Brain pericyte (primary cell): ENCODE results near the gene GRAP2.
"Not testable (repeated sequence)": the region's sequence is repeated elsewhere in the genome, so short reads cannot be mapped to it uniquely, and the experiment has no call there.

Experiments
- DNase-seq: peaks from one replicate; pipeline ENCODE4 v3.0.0-alpha.2; 2012; ENCODE audit warnings: low read depth, low spot score

The GRAP2 gene

DNA sequence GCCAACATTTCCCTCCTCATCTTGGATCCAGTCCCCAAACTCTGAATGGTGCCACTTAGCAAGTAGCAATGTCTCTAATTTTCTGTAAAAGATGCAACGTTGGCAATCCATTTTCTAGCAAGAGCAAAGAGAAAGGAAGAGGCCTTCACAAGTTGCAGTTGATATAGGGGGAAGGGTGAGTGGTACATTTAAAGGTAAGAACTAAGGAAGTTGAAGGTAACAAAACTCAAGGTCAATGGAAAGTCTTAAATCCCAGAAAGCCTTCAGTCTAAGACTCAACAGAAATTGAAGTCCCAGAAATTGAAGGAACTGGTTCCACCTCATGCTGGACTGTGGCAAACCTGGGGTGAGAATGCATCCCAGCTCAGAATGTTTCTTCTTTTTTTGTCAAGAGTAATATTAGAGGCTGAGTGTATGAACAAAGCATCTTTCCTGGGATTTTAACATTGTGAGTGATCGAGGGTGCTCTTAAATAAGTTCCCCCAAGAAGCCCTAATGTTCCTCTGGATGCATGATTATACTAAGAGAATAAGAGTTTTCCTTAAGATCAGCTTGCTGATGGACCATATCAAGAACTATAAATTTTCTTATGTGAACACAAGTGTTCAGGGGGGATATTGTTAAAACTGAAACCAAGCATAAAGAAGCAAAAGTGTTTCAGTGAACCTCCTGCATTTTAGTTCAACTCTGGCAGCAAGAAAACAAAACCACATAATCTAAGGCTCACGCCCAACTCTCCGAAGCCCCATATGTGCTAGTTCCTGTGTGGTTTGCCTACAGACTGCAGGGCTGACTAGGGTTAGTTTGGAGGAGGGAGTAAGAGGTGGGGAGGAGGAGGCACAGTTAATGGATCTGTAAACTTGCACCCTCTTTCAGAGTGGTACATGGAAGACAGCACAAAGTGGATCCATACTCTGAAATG is at the start of gene GRAP2:
GRAP2 (plus strand) TSS at position 779 of the 922 bp plus-strand sequence. CDS start 46,023 bp downstream, outside the sequence.
- DNase-seq, result no peak

DNA sequence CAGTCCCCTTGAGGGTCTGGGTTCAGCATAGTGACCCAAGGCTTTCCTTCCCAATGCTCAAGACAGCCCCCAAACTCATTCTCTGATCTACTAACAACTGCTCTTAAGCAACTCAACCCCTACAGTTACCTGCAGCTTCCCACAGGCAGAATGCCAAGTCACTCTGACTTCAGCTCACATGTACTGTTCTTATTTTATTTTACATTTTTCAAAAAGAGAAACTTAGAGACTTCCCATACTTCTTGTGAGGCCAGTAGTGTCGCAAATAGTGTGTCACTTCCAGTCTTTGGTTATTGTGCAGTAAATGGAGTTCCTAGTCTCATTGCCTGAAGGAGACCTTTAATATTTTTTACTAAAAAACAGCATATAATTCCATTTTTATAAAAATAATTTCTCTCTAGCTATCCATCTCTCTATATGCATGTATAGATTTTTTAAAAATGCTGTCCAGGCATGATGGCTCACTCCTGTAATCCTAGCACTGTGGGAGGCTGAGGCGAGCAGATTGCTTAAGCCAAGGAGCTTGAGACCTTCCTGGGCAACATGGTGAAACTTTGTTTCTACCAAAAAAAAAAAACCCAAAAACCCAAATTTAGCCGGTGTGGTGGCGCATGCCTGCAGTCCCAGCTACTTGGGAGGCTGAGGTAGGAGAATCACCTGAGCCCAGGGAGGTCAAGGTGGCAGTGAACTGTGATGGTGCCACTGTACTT is 49.1 kb upstream of the GRAP2 start:
- no peak for DNase-seq

DNA sequence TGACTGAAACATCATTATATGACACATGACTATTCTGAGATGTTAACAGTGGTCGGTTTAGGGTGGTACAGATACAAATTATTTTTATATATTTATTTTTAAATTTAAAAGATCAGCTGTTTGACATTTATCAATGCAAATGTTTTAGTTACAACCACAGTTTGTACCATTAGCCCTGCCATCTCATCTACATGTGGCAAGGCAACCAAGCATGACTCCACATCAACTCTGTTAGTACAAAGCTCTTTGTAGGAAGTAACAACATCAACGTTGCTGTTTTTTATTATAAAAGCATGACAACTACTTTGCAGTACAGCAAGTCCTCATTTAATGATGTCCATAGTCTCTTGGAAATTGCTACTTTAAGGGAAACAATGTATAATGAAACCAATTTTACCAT is 48.1 kb upstream of the GRAP2 start:
- DNase-seq, result no peak

DNA sequence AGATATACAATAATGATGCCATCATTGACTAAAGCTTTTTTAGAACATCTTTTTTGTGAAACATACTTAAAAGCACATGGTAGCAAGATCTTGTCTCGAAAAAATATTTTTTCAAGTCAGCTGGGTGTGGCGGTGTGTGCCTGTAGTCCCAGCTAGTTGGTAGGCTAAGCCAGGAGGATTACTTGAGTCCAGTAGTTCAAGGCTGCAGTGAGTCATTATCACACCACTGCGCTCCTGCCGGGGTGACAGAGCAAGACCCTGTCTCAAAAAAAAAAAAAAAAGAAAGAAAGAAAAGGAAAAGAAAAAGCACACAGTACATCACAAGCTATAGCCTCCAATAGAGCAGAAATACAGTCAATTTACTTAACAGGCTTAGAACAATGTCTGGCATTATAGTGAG is 44.3 kb upstream of the GRAP2 start:
- no peak for DNase-seq

DNA sequence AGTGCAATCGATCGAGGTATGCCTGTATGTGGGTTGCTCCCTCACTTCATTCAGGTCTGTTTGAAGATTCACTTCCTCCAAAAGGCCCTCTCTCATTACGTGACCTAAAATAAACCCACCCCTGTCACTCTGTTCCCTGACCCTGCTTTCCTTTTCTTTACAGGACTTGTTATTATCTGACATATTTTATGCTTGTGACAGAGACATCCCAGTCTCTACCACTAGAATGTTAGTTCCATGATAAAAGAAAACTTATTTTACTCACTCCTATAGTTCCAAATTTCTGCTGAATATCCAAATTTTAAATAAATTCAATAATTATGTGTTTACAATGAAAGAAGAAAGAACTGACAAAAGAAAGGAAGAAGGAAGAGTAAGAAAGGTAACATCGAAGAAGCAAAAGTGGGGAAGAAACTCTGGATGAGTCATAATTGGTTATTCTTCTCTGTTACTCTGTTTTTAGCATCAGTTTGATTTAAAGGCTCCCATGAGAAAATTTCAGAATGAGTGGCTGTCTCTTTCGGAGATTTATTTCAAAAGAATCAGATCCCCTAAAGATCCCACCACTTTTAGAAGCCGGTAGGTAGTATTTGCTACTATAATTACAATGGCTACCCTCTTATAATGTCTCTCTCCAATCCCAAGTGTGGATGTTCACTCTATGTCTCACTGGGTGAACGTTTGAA is 40.8 kb upstream of the GRAP2 start:
- DNase-seq, result no peak

DNA sequence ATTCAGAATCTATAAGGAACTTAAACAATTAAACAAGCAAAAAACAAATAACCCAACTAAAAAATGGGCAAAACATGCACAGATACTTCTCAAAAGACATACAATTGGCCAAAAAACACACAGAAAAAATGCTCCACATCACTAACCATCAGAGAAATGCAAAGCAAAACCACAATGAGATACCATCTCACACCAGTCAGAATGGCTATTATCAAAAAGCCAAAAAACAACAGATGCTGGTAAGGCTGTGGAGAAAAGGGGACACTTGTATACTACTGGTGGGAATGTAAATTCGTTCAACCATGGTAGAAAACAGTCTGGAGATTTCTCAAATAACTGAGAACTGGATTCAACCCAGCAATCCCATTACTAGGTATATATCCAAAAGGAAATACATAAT is 32.1 kb upstream of the GRAP2 start:
- no peak for DNase-seq

DNA sequence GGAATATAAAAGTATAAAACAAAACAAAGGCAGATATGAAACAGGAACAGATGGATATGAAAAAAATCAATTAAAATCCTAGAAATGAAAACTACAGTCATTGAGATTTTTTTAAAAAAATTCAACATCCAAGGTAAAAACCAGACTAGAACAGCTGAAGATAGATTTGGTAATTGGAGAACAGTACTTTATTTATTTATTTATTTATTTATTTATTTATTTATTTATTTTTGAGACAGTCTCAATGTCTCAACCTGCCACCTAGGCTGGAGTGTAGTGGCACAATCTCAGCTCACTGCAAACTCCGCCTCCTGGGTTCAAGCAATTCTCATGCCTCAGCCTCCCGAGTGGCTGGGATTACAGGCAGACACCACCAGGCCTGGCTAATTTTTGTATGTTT is 31.1 kb upstream of the GRAP2 start:
- DNase-seq, result not testable (repeated sequence)

DNA sequence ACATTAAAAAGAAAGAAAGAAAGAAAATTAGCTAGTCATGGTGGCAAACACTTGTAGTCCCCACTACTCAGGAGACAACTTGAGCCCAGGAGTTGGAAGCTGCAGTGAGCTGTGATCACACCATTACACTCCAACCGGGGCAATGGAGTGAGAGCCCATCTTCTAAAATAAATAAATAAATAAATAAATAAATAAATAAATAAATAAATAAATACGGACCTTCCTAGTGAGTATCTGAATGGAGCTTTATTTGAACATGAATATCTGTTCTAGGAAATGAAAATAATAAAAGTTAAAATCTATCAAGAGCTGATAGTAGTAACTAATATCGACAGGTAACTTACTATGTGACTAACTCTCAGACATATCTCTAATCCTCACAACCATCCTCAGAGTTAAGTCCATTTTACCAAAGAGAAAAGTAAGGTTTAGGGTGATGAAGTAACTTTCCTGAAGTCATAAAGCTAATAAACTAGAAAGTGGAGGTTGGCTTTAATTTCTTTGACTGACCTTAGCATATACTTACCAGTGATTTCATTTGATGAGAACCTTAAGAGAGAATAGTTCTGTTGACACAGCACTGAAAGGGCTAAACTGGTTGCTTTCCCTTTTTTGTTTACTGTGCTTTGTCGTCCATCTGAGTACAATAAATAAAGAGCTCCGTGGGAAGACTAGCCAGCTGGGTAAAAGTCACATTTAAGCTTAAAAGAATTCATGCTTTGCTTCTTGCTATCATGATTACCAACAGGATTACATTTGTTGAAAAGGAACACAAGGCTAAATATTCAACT is 29.7 kb upstream of the GRAP2 start:
- DNase-seq, result no peak

DNA sequence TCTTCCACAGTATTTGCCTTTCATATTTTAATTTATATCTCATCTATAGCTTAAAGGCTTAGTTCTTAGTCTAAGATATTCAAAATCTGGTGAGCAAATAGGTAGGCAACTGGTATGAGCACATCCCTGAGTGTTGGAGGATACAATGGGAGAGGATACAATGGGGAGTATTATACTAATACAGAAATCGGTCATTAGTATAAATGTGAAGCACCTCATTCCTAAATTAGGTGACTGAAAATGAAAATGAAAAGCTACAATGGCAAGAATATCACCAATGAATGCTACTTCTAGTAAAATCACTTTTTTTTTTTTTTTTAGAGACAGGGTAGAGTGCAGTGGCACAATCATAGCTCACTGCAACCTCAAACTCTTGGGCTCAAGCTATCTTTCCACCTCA is 28.3 kb upstream of the GRAP2 start:
- DNase-seq, result no peak

DNA sequence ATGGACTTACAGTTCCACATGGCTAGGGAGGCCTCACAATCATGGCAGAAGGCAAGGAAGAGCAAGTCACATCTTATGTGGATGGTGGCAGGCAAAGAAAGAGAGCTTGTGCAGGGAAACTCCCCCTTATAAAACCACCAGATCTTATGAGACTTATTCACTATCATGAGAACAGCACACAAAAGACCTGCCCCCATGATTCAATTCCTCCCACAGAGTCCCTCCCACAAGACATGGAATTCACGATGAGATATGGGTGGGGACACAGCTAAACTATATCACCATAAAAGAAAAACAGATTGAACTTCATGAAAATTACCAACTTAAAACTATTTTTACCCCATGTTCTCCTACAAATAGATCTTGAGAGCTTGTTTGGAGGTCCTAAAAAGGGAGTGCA is 26.9 kb upstream of the GRAP2 start:
- DNase-seq, result no peak

DNA sequence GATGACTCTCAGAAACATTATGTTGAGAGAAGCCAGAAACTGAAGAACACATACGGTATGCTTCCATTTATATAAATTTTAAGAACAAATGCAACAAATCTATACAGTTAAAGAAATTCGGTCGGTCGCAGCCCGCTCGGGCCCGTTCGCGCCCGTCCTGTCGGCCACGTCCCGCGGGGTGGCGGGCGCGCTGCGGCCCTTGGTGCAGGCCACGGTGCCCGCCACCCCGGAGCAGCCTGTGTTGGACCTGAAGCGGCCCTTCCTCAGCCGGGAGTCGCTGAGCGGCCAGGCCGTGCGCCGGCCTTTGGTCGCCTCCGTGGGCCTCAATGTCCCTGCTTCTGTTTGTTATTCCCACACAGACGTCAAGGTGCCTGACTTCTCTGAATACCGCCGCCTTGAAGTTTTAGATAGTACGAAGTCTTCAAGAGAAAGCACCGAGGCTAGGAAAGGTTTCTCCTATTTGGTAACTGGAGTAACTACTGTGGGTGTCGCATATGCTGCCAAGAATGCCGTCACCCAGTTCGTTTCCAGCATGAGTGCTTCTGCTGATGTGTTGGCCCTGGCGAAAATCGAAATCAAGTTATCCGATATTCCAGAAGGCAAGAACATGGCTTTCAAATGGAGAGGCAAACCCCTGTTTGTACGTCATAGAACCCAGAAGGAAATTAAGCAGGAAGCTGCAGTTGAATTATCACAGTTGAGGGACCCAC is 25.6 kb upstream of the GRAP2 start:
- not testable (repeated sequence) for DNase-seq

DNA sequence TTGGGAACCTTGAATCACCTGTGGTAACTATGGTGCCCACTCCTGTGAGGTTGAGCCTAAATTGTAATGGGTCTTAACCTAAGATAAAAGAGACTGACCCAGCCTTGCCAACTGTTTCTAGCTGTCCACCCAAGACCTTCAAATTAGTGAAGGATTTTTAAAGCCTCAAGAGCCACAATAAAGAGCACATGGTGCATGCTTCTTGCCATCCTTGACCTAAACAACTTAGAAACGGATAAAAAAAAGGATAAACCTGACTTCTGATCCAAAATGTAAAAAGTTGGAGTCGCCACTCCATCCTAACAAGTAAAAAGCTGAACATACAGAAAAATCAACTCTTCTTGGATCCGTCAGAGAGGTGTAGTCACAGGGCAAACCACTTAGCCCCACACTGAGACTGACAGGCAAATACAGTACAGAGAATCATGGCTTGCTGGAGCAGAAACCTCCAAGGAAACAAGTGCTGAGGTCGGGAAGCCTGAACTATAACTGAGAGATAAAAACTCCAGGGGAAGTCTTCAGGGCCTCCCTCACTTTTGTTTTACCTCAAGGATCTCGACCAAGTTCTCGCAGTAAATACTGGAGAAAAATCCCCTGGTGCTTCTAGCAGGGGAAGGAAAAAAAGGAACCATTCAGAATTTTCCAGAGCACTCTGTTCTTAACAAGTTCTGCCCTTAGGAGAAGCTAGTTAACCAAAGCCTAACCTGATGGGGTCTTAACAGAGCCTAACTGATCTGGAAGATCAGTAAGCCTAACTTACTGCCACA is 23.6 kb upstream of the GRAP2 start:
- no peak for DNase-seq

DNA sequence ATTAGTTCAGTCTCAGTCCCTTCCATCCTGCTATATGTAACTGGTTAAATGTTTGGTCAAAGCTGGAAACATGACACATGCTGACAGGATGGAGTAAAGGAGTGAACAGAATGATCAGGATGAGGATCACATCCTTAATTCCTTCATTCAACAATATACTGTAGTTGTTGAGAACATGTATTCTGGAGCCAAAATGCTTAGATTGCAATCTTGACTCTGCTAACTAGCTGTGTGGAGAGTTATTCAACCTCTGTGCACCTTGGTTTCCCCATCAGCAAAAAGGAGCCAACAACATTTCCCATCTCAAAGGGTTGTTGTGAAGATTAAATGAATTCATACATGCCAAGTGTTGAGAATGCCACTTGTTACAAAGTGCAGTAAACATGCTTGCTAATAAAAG is 20.2 kb upstream of the GRAP2 start:
- DNase-seq, result no peak

DNA sequence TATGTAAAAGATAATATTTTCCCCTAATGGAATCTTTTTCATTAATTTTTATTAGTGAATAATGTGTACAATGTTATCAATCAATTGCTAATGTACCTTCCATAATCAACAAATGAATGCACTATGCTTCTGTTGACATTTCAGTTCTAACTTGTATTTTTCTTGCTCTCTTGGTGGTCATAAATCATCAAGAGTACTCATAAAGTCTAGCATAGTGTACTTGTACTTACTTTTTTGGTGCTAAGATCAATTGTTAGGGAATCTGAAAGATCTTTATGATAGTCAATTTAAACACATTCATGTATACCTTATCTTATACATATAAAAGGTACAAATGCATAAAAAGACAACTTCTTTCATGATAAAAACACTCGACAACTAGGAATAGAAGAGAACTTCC is 17.8 kb upstream of the GRAP2 start:
- no peak for DNase-seq

DNA sequence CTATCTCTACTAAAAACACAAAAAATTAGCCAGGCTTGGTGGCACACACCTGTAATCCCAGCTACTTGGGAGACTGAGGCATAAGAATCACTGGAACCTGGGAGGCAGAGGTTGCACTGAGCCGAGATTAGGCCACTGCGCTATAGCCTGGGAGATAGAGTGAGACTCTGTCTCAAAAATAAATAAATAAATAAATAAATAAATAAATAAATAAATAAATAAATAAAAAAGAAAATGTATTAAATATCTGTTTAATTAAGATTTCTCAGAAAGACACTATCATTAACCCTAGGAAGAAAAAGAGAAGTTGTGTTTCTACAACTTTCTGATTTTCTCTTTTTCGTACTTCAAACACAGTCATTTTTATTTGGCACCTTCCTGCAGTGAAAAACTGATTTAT is 11.0 kb upstream of the GRAP2 start:
- DNase-seq, result not testable (repeated sequence)

DNA sequence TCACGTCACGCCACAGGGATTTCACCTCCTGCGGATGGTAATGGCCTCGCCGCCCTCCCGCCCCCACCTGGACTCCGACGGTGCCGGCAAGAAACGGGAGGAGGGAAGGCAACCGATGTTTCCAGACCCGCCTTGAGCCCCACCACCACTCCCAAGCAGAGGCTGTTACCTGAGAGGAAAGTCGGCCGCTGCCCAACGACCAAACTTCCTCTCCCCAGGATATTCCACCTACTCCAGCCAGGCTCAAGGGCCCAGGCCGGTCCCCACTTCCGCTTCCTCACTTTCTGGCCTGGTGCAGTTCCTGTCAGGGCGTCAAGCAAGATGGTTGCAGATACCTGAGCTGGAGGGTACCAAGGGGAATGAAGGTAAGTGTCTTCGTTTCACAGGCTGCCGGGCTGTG is 7.4 kb upstream of the GRAP2 start, which contains the start of gene ENTHD1:
ENTHD1 (minus strand) TSS at position 235 of the 400 bp plus-strand sequence. CDS start 6,012 bp downstream, outside the sequence.
- no peak for DNase-seq

DNA sequence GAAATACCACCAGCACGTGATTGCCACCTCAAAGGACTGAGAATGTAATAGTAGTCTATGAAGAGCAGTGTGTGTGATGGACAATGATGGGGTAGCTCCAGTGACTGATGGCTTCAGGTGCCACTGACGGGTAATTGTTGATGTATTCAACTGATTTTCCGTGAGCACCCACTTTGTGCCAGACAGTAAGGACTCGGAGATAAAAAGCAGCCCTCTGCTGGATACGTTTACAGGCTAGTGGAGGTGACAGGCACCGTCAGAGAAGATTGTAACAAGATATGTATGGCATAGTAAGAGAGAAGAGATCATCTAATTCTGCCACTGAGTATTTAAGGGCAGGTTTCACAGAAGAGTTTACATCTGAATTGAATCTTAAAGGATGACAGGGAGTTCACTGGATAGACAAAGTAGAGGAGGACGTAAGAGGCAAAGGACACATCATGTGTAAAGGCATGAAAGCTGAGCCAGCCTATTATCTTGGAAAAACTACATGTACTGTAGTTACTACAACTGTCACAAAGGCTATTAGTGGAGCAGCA is 6.3 kb upstream of the GRAP2 start:
- DNase-seq, result no peak

DNA sequence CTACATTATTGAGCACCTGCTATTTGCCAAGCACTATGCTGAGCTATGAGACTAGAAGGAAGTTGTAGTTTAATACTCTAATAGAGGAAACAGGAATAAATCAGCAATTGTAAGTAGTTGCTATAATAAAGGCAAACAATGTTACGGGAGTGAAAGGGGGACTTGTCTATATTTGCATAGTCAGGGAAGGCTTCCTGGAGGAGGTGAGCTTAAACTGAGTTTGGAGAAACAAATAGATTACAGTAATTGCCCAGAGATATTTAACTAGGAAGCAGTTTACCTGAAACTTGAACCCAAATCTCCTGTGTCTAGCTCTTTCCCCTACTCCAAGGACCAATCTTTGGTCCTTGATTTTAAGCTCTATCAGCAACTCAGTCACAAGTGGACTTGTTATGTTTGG is 5.2 kb upstream of the GRAP2 start:
- DNase-seq, result no peak

DNA sequence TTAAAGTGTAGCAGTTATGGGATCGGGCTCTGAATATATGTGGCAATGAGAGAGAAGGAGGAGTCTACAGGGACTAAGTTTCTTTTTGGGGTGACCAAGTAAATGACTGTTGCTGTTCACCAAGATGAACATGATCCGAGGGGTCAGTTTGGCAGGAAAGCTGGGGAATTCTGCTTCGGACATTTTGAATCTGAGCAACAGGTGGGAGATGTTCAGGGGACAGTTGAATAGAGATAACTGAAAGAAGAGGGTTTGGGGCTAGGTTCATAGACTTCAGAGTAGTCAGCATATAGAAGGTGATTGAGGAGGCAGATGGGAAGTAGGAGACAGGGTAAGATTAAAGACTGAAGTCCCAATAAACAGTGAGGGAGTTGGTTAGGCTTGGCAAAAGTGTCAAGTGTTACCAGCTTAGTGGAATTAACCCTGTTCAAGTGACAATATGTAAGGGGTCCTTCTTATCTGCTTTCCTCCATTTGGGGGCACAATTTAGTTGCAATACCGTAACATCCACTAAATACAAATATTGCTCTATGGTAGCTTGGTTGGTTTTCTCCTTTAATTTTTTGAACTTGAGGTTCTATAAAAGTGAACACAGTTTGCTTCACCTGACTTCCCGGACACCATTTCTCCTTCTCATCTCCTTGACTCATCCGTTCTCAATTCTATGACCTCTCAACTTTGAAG is 4.4 kb upstream of the GRAP2 start:
- no peak for DNase-seq
